ENCODE measurements around the gene NPC2.

The NPC2 gene

DNA sequence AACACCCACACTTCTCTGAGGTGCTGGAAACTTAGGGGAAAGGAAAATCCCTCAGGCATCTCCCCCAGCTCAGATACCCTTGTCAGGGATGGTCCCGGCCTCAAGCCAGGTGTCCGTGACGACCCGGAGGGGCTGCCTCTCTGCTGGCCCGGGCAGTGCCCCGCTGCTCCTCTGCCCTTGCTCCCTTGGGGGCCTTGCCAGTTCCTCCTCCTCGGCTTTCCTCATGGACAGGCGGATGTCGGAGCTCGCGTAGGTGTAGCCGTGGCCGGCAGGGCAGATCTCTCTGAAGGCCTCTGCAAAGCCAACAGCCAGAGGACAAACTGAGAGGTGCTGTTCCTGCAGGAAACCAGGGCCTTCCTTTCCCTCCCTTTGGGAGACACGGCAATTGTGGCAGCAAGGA, 35.3 kb upstream of the NPC2 start:
- no peak for TF ChIP-seq SP1 (IDR thresholded peaks at IDR 0.05)
- TF ChIP-seq SUZ12 (IDR thresholded peaks at IDR 0.05) = no peak
- DNase-seq (ENCODE audit: extremely low spot score) = no peak
- ChIA-PET POLR2A (no interaction called here), CTCF (no interaction called here)

DNA sequence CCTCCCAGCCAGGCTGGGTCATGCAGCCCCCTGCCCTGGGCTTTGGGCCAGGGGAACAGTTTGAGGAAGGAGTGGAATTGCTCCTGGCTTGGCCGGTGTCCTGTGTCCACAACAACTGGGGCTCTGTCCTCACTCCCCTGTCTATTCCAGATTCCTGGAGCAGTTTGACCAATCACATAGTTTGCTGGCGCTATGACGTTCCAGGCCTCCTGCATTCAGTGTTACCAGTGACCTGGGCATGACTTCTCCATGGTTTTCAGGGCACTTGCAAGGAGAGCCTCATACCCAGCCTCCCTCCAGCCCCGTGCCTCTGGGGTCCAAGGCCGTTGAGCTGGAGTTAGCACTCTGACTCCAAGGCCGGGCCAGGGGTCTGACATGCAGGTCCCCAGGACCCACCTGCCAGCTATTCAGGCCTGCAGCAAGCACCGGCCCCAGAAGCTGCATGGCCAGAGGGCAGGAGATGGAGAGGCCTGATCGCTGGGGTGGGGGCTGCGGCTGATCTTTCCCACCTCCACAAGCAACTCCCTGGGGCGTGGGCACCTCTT, 34.7 kb upstream of the NPC2 start:
- ChIA-PET POLR2A (no interaction called here), CTCF (no interaction called here)
- TF ChIP-seq BHLHE40 (IDR thresholded peaks at IDR 0.05; ENCODE audit: borderline replicate concordance) = no peak
- no peak for TF ChIP-seq ZNF384 (IDR thresholded peaks at IDR 0.05)
- TF ChIP-seq NFRKB (IDR thresholded peaks at IDR 0.05) = no peak
- no peak for TF ChIP-seq HDGF (IDR thresholded peaks at IDR 0.05; ENCODE audit: borderline replicate concordance)
- no peak for TF ChIP-seq ARNT (IDR thresholded peaks at IDR 0.05)
- no peak for TF ChIP-seq SP1 (IDR thresholded peaks at IDR 0.05)
- no peak for TF ChIP-seq SUZ12 (IDR thresholded peaks at IDR 0.05)
- TF ChIP-seq LEF1 (IDR thresholded peaks at IDR 0.05; ENCODE audit: borderline replicate concordance) = no peak
- TF ChIP-seq ELF4 (IDR thresholded peaks at IDR 0.05) = no peak
- TF ChIP-seq, protein P1, sequence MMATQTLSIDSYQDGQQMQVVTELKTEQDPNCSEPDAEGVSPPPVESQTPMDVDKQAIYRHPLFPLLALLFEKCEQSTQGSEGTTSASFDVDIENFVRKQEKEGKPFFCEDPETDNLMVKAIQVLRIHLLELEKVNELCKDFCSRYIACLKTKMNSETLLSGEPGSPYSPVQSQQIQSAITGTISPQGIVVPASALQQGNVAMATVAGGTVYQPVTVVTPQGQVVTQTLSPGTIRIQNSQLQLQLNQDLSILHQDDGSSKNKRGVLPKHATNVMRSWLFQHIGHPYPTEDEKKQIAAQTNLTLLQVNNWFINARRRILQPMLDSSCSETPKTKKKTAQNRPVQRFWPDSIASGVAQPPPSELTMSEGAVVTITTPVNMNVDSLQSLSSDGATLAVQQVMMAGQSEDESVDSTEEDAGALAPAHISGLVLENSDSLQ (IDR thresholded peaks at IDR 0.05) = no peak
- no peak for TF ChIP-seq FOXM1 (IDR thresholded peaks at IDR 0.05; ENCODE audit: borderline replicate concordance)
- TF ChIP-seq FOXA1 (IDR thresholded peaks at IDR 0.05) = no peak
- TF ChIP-seq FOXK2 (IDR thresholded peaks at IDR 0.05) = no peak
- no peak for TF ChIP-seq CTBP1 (IDR thresholded peaks at IDR 0.05; ENCODE audit: borderline replicate concordance)
- no peak for TF ChIP-seq L3MBTL2 (conservative IDR thresholded peaks at IDR 0.05)
- no peak for TF ChIP-seq TARDBP (IDR thresholded peaks at IDR 0.05)
- DNase-seq (ENCODE audit: extremely low spot score) = no peak

DNA sequence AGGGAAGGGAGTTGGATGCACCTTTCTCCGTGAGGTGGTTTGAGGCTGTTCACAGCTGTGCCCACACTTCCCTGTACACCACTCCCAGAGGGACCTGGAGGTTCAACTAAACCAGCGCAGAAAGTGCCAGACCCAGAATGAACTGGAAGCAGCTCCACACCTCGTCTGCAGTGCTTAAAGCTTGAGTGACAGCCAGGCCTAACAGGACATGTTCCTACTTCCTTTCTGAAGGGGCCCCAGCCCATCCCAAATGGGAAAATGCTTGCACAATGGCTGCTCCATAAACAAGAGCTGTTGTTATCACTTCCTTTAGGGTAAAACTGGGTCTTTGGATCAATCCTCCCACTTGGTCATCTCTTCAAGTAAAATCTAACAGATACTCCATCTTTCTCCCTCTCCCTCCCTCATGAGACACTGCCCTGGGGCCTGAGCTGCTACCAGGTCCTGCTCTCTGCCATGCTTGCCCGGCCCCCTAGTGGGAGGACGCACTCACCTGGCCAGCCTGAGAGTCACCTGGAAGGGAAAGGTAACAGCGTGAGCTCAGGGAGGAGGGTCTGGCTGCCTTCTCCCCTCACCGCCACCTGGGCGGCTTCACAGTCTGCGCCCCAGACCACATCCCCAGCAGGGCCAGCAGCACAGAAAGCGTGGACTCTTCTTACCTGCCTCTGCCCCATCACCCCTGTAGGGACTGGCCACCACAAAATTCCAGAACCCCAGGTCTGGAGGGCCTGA, 33.9 kb upstream of the NPC2 start:
- ChIA-PET POLR2A (no interaction called here), CTCF (interaction anchor here (0.6 kb wide), 1 partner anchor 237 kb away, joined by 3 read pairs; no protein-coding TSS in a partner anchor)
- TF ChIP-seq, protein P1 (IDR thresholded peaks at IDR 0.05) = peak; percentile 51
- TF ChIP-seq SP1 (IDR thresholded peaks at IDR 0.05) = no peak
- no peak for DNase-seq (ENCODE audit: extremely low spot score)

DNA sequence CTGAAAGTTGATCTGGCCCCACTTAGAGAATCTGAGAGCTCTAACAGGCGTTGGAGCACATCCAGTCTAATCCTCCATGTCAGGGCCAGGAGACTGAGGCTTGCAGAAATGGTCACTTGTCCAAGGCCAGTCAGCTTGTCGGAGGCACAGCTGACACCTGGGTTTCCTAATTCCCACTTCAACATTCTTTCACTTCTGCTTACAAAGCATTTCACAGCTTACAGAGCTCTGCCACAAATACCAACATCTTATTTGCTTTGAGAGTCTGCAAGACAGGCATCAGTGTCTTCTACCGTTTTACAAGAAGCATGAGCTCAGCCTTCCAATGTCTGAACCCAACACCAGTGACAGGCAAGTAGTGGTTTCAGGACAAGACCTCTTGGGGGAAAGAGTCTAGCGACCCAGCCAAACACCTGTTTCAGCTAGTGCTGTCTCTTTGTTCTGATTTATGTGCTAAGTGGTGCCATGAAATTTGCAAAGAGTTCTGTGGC, 32.3 kb upstream of the NPC2 start:
- CTCF ChIA-PET = interaction anchor here (0.6 to 1.2 kb wide), 2 partner anchors 84 to 777 kb away, joined by 3 read pairs; no protein-coding TSS in a partner anchor
- TF ChIP-seq NFRKB (IDR thresholded peaks at IDR 0.05) (no peak), SP1 (IDR thresholded peaks at IDR 0.05) (no peak), CTBP1 (IDR thresholded peaks at IDR 0.05; ENCODE audit: borderline replicate concordance) (no peak), FOXM1 (IDR thresholded peaks at IDR 0.05; ENCODE audit: borderline replicate concordance) (no peak), LEF1 (IDR thresholded peaks at IDR 0.05; ENCODE audit: borderline replicate concordance) (no peak), HDGF (IDR thresholded peaks at IDR 0.05; ENCODE audit: borderline replicate concordance) (no peak), BHLHE40 (IDR thresholded peaks at IDR 0.05; ENCODE audit: borderline replicate concordance) (no peak)
- TF ChIP-seq, protein P1 (IDR thresholded peaks at IDR 0.05) = no peak
- POLR2A ChIA-PET = interaction anchor here (1.1 to 1.6 kb wide), 2 partner anchors 12 to 17 kb away, joined by 3 to 4 read pairs; no protein-coding TSS in a partner anchor
- DNase-seq (ENCODE audit: extremely low spot score) = no peak

DNA sequence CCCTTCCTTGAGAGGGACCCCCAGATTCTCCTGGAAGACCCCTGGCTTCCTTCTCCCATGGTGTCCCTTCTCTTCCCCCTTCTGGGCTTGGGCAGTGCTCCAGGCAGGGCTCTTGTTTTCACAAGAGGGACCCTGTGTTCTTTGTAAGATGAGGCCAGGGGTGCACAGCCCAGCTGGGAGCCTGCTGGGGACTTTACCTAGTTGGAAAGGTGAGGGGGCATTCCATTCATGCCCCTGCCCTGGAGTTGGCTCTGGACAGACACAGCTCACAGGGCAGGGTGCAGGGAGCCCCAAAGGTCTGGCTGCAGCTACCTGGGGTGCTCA, 31.7 kb upstream of the NPC2 start:
- DNase-seq (ENCODE audit: extremely low spot score) = no peak
- ChIA-PET CTCF (interaction anchor here (1.2 kb wide), 1 partner anchor 85 kb away, joined by 3 read pairs; no protein-coding TSS in a partner anchor), POLR2A (interaction anchor here (1.6 kb wide), 1 partner anchor 18 kb away, joined by 4 read pairs; no protein-coding TSS in a partner anchor)
- TF ChIP-seq CTBP1 (IDR thresholded peaks at IDR 0.05; ENCODE audit: borderline replicate concordance) = no peak
- no peak for TF ChIP-seq FOXK2 (IDR thresholded peaks at IDR 0.05)
- TF ChIP-seq L3MBTL2 (conservative IDR thresholded peaks at IDR 0.05) = no peak
- no peak for TF ChIP-seq SUZ12 (IDR thresholded peaks at IDR 0.05)
- no peak for TF ChIP-seq FOXA1 (IDR thresholded peaks at IDR 0.05)
- no peak for TF ChIP-seq LEF1 (IDR thresholded peaks at IDR 0.05; ENCODE audit: borderline replicate concordance)
- TF ChIP-seq BHLHE40 (IDR thresholded peaks at IDR 0.05; ENCODE audit: borderline replicate concordance) = no peak
- TF ChIP-seq HDGF (IDR thresholded peaks at IDR 0.05; ENCODE audit: borderline replicate concordance) = no peak
- no peak for TF ChIP-seq ARNT (IDR thresholded peaks at IDR 0.05)
- no peak for TF ChIP-seq NFRKB (IDR thresholded peaks at IDR 0.05)
- no peak for TF ChIP-seq ZNF384 (IDR thresholded peaks at IDR 0.05)
- no peak for TF ChIP-seq TARDBP (IDR thresholded peaks at IDR 0.05)
- TF ChIP-seq ELF4 (IDR thresholded peaks at IDR 0.05) = no peak

DNA sequence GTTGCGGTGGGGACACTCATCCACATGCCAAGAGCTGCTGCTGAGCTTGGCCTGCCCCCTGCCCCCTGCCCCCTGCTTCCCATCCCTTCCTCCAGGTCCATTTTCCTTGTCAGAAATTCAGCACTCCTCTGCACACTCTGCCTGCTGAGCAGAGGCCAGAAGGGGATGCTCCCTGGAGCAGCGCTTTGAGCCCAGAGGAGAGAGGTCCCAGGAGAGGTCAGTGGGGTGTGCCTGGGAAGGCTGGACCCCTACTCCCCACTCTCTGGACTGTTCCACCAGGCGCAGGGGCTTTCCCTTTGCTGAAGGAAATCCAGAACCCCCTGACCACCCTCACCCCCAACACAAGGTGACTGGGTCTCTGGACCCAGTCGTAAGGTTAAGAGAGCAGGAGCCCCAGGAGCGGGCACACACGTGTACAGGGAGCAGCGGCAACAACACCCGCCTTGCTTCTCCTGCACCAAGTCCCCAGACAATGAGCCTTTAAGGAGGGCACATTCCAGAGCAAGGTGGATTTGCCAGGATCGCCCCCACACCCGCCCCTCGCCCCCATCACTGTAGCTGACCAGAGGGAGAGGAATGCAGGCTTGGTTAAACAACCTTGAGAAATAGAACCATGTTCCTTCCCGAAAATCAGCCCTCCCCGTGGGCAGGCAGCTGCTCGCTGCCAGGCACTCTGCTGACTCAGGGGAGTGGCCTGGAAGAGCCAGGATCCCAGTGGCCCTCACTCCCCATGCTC, 31.1 kb upstream of the NPC2 start:
- POLR2A ChIA-PET = interaction anchor here (1.6 kb wide), 1 partner anchor 18 kb away, joined by 4 read pairs; no protein-coding TSS in a partner anchor
- CTCF ChIA-PET = interaction anchor here (1.2 kb wide), 1 partner anchor 85 kb away, joined by 3 read pairs; no protein-coding TSS in a partner anchor
- TF ChIP-seq SP1 (IDR thresholded peaks at IDR 0.05) = no peak
- TF ChIP-seq FOXA1 (IDR thresholded peaks at IDR 0.05) = no peak
- TF ChIP-seq NFRKB (IDR thresholded peaks at IDR 0.05) = no peak
- TF ChIP-seq SUZ12 (IDR thresholded peaks at IDR 0.05) = no peak
- TF ChIP-seq CTBP1 (IDR thresholded peaks at IDR 0.05; ENCODE audit: borderline replicate concordance) = no peak
- TF ChIP-seq FOXM1 (IDR thresholded peaks at IDR 0.05; ENCODE audit: borderline replicate concordance) = no peak
- no peak for TF ChIP-seq HDGF (IDR thresholded peaks at IDR 0.05; ENCODE audit: borderline replicate concordance)
- no peak for TF ChIP-seq L3MBTL2 (conservative IDR thresholded peaks at IDR 0.05)
- no peak for TF ChIP-seq TARDBP (IDR thresholded peaks at IDR 0.05)
- no peak for TF ChIP-seq ZNF384 (IDR thresholded peaks at IDR 0.05)
- no peak for TF ChIP-seq ARNT (IDR thresholded peaks at IDR 0.05)
- TF ChIP-seq ELF4 (IDR thresholded peaks at IDR 0.05) = no peak
- no peak for TF ChIP-seq BHLHE40 (IDR thresholded peaks at IDR 0.05; ENCODE audit: borderline replicate concordance)
- no peak for DNase-seq (ENCODE audit: extremely low spot score)

All from HEK293T (cell line).